OCI-LY3 (cell line): Measurements from ENCODE around the gene MOV10.

Source experiments
- EZH2phosphoT487 ChIP-seq: fragments of 200-600 bp; shearing (Covaris generic); IDR thresholded peaks from 2 replicates; pipeline ENCODE4 v1.6.1; 2018; ENCODE audit warnings: antibody characterized with exemption, mixed run types, low read depth
- TF ChIP-seq, protein P1 (sequence below): fragments of 200-600, 300-600 bp; sonication (generic); IDR thresholded peaks from 2 replicates; pipeline ENCODE4 v1.5.1; 2014; ENCODE audit warnings: antibody characterized with exemption, low read length, low read depth

DNA sequence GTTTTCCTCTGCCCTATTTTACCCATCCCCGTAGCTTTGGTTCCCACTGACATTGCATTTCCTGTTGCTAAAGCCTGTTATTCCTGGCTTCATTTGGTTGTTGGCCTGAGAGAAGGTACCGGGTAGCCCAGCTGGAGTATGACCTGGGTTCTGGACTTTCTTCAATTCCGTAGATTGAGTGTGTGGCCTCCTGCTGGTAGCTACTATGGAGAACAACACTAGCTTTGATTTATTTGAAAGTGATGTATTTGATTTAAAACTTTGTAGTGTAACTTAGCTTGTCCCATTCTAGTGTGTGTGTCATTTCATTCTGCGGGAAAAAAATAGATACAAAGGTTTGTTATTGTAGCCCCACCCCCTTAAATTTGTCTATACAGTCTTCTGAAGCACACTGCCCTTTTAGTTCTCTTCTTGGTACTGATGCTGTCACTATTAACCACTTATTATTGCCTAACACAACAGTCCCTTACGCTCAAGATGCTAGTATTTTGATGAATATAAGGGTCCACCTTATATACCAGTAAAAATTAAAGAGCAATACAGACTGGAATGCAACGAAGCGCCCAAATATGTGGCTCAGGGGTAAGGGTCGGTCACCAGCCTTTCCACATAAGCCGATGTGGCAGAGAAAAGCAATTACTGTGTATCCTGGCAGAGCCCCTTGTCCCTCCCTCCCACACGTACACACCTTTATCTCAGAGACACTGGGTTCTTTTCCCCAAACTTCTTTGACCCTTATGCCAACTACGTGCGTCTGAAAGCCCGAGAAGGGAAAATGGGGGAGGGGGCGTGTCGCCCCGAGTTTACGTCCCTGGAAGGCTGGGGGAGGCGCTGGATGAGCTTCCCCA is 643 bp upstream of the MOV10 start:
- TF ChIP-seq, protein P1, sequence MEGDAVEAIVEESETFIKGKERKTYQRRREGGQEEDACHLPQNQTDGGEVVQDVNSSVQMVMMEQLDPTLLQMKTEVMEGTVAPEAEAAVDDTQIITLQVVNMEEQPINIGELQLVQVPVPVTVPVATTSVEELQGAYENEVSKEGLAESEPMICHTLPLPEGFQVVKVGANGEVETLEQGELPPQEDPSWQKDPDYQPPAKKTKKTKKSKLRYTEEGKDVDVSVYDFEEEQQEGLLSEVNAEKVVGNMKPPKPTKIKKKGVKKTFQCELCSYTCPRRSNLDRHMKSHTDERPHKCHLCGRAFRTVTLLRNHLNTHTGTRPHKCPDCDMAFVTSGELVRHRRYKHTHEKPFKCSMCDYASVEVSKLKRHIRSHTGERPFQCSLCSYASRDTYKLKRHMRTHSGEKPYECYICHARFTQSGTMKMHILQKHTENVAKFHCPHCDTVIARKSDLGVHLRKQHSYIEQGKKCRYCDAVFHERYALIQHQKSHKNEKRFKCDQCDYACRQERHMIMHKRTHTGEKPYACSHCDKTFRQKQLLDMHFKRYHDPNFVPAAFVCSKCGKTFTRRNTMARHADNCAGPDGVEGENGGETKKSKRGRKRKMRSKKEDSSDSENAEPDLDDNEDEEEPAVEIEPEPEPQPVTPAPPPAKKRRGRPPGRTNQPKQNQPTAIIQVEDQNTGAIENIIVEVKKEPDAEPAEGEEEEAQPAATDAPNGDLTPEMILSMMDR = peak; percentile 35
- TF ChIP-seq EZH2phosphoT487 = no peak
